ENCODE data around the gene KCNT2.

GRCh38 chr1:196260270-196260669 is 348.0 kb downstream of the KCNT2 start:
- no peak for TF ChIP-seq CTCF (IDR thresholded peaks at IDR 0.05)
- TF ChIP-seq POLR2A (IDR thresholded peaks at IDR 0.05): no peak

Data from Peyer's patch (tissue), 4 donors.